Raji (cell line): ENCODE measurements around the gene NEDD8.

Experiments used
- POLR2A ChIP-seq: IDR thresholded peaks from 2 replicates; pipeline ENCODE4 v1.6.1; 2011; ENCODE audit warnings: low read depth, low read length, control low read depth; ENCODE audit not compliant: insufficient read depth

Gene NEDD8

GRCh38 chr14:24226473-24226872, 5.7 kb downstream of the NEDD8 start:
- TF ChIP-seq POLR2A, result no peak

- TF ChIP-seq POLR2A, result no peak
Measured at GRCh38 chr14:24224618-24225071, 7.5 kb downstream of the NEDD8 start.

DNA sequence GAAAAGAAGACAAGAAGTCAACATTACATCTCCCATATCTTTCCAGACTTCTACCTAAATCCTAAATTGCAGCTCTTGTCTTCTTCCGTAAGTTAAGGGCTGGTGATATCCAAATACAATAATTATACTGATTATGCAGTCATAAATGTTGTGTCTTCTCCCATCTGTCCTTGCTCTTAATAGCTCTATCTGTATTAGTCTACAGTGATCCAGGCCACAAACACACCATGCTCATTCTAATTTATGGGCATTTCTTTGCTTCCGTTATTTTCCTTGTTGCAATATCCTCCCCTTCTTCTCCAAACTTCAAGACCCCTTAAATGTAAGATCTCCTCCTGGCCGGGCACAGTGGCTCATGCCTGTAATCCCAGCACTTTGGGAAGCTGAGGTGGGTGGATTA, 12.6 kb downstream of the NEDD8 start:
- no peak for TF ChIP-seq POLR2A

- no peak for TF ChIP-seq POLR2A
Measured at GRCh38 chr14:24219080-24219479, 13.1 kb downstream of the NEDD8 start.

- TF ChIP-seq POLR2A, result no peak
Measured at GRCh38 chr14:24216345-24216699, 15.8 kb downstream of the NEDD8 start.

- peak; percentile 94 for TF ChIP-seq POLR2A
Measured at GRCh38 chr14:24215495-24216344, 16.4 kb downstream of the NEDD8 start, which contains the start of gene MDP1. MDP1 (minus strand) TSS chr14:24216066; CDS start chr14:24215955, 111 bp downstream.

- TF ChIP-seq POLR2A, result no peak
Measured at GRCh38 chr14:24213866-24214662, 18.1 kb downstream of the NEDD8 start.

GRCh38 chr14:24212924-24213865, 19.0 kb downstream of the NEDD8 start, which contains the start of gene CHMP4A:
CHMP4A (minus strand) TSS chr14:24213488; CDS start chr14:24213439, 49 bp downstream.
- peak; percentile 97 for TF ChIP-seq POLR2A

DNA sequence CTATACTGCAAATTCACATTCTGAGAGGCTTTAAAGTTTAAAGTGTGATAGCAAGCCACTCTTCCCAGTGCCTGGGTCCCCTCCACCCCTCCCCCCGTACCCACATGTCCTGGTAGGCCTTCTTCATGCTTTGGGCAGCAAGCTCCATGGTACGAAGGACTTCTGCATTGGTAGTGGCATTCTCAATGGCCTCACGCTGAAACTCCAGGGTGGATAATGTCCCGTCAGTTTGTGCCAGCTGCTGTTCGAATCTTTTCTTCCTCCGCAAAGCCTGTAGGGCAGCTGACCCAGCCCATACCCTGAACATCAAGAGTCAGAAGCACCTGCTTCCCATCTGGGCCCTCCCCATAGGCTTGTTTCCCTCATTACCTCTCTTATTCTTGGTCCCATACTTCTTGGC, 20.9 kb downstream of the NEDD8 start:
- TF ChIP-seq POLR2A, result no peak

DNA sequence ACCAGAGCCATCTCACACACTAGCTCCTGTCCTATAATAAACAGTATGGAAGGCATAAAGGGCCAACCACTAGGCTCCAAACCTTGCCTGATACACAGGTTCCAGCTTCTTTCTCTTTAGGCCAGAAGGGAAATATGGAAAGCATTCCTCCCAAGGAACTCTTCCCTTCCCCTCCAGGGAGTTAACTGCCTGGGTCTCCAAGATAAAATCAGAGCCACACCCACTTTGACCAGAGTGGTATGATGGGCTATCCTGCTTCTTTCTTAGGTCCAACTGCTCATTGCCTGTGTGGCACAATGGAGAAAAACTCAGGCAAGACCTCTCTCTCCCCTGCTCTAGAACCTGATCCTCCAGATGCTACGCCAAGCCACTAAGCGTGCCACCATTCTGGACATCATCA, 24.5 kb downstream of the NEDD8 start:
- TF ChIP-seq POLR2A, result no peak

DNA sequence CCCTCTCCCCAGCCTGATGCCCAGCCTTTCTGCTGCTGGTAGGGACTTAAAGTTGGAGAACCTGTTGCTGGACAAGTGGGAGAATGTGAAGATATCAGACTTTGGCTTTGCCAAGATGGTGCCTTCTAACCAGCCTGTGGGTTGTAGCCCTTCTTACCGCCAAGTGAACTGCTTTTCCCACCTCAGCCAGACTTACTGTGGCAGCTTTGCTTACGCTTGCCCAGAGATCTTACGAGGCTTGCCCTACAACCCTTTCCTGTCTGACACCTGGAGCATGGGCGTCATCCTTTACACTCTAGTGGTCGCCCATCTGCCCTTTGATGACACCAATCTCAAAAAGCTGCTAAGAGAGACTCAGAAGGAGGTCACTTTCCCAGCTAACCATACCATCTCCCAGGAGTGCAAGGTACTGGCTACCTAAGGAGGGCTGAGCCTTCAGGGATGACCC, 25.0 kb downstream of the NEDD8 start:
- TF ChIP-seq POLR2A, result no peak

DNA sequence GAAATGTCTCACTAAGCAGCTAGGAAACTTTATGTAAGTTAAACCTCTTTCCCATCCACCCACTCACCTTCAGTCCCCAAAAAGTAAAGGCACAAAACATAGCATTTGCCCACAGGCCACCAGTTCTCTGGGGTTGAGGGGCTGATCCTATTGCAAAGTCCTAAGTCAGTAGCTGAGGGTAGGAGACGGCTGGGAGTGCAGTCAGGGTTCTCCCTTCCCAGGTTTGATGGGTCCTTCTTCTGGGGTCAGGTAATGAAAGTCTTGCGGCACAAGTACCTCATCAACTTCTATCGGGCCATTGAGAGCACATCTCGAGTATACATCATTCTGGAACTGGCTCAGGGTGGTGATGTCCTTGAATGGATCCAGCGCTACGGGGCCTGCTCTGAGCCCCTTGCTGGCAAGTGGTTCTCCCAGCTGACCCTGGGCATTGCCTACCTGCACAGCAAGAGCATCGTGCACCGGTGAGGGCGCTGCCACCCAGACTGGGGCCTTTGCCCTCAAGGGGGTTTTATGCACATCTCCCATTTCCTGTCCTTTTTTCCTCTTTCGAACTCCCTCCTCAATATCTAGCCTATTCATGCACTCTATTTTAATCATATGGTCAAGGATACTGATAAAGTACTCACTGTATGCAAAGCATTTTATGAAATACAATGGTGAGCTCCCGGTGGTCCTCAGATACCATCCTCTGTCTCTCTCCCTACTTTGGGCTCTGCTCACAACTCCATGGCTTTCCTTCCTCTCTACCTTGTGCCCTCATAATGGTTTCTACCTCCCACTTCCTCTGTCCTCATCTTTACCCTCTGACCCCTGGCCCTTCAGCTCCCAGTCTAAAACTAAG, 25.7 kb downstream of the NEDD8 start:
- TF ChIP-seq POLR2A, result no peak

DNA sequence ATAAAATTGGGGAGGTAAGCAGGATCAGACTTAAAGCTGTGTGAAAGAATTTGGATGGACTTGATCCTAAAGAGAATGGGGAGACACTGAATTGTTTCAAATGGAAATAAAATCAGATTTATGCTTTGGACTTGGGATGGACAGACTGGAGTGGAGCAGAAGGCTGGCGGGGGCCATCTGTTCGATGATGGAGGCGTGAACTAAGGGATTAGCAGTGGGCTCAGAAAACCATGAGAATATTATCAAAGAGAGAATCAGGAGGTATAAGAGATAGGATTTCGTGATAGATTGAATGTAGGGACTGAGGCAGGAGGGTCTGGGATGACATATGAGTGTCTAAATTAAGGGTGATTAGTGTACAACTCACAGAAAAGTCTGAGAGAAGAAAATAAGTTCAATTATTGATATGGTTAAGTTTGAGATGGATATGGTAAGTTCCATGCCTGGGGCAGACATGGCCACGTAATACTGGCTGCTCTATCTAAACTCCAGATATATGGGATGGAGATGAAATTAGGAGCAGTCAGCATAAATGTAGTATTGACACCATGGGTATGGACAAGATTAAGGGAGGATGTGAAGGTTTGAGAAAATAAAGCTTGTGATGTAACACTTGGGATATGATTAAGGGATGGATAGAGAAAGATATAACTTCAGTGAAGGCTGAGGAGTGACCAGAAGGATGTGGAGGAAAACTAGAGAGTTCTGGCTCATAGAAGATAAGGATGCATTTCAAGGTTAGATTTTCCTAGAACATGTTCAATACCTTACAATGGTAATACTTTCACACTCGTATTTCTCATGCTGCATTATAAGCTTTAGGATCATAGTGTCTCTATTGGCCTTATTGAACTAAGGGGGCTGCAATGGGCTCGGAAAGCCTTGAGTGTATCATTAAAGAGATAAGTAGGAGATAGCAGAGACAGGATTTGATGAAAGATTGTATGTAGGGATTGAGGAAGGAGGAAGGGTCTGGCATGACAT, 27.7 kb downstream of the NEDD8 start:
- no peak for TF ChIP-seq POLR2A
